ENCODE data around the gene ABHD17B. TPM values are rescaled to one million over a fixed set of nuclear protein-coding genes. Genes with fewer than 3 reads are reported as not detected.
A peak's percentile ranks its signal among the peaks of the same experiment; 100 is the strongest.

The ABHD17B gene
- total RNA-seq, 6 donors from 2014 or later, result 3.9 to 27.3 (median 12.8) TPM

DNA sequence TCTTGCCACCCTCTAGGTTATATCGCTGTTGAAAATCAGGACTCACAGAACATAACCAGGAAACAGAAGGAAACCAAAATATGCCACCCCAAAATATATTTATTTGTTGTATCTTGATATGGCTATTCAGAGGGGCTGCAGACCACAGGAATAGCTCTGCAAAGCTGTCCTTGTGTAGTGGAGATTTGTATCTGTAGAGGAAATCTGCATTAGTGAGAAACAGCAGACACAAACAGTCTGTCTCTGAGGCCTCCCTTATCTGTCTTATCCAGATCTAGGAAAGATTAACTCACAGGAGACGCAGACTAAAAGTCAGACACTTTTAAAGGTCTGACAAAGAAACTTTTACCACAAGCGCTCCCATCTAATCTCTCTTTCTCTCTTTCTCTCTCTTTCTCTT, 88.5 kb downstream of the ABHD17B start:
- H3K4me1 ChIP-seq, result peaks cover 0 to under 1% (median 0%) of the 10 kb centered on the region in 4 donors
- H3K9me3 ChIP-seq, result no peaks in the 10 kb centered on the region
- ATAC-seq (ENCODE audit: low FRiP score in 2 of 2) (no peak), DNase-seq (no peak)
- 51 to 62% methylated on average over 3 of the region's 3 CpGs for WGBS, 2 donors
- H3K27ac ChIP-seq, result no peak overlapping the region
- TF ChIP-seq, protein P1, sequence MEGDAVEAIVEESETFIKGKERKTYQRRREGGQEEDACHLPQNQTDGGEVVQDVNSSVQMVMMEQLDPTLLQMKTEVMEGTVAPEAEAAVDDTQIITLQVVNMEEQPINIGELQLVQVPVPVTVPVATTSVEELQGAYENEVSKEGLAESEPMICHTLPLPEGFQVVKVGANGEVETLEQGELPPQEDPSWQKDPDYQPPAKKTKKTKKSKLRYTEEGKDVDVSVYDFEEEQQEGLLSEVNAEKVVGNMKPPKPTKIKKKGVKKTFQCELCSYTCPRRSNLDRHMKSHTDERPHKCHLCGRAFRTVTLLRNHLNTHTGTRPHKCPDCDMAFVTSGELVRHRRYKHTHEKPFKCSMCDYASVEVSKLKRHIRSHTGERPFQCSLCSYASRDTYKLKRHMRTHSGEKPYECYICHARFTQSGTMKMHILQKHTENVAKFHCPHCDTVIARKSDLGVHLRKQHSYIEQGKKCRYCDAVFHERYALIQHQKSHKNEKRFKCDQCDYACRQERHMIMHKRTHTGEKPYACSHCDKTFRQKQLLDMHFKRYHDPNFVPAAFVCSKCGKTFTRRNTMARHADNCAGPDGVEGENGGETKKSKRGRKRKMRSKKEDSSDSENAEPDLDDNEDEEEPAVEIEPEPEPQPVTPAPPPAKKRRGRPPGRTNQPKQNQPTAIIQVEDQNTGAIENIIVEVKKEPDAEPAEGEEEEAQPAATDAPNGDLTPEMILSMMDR (IDR thresholded peaks at IDR 0.05), result no peak
- TF ChIP-seq POLR2AphosphoS5 (IDR thresholded peaks at IDR 0.05) (no peak), EP300 (IDR thresholded peaks at IDR 0.05) (no peak), POLR2A (IDR thresholded peaks at IDR 0.05) (no peak)
- no peaks in the 10 kb centered on the region for H3K36me3 ChIP-seq
- no peaks in the 10 kb centered on the region for H3K27me3 ChIP-seq
- H3K4me3 ChIP-seq, result no peak overlapping the region

- Histone ChIP-seq H3K4me1 (peaks cover 0 to 5% (median 1%) of the 10 kb centered on the region in 4 donors), H3K9me3 (no peaks in the 10 kb centered on the region), H3K27ac (no peak overlapping the region), H3K4me3 (no peak overlapping the region), H3K36me3 (no peaks in the 10 kb centered on the region), H3K27me3 (no peaks in the 10 kb centered on the region)
- 87 to 91% methylated on average over 3 of the region's 3 CpGs for WGBS, 2 donors
- ATAC-seq (ENCODE audit: low FRiP score in 2 of 2) (no peak), DNase-seq (no peak)
- no peak for TF ChIP-seq POLR2AphosphoS5 (IDR thresholded peaks at IDR 0.05)
- TF ChIP-seq, protein P1 (IDR thresholded peaks at IDR 0.05), result no peak
- TF ChIP-seq EP300 (IDR thresholded peaks at IDR 0.05), result no peak
- TF ChIP-seq POLR2A (IDR thresholded peaks at IDR 0.05), result no peak
Measured at GRCh38 chr9:71821405-71821804, 89.6 kb downstream of the ABHD17B start.

DNA sequence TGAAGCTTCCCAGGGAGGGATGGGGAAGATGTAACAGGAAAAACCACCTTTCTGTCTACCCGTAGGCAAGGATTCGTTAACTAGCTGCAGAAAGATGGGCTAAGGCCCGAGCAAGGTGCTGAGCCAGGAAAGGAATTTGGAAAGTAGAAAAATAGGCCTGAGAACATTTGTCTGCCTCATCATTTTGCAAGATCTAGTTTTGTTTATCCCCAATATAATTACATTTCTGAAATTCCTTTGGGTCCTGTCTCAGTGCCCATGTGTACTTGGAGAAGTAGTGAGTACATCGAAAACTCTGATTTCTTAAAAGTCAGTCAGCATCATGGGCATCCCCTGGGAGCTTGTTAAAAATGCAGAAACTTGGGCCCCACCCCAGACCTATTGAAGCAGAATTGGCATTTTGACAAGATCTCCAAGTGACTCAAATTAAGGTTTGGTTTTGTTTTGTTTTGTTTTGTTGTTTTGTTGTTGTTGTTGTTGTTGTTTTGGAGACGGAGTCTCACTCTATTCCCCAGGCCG, 90.5 kb downstream of the ABHD17B start:
- 85 to 86% methylated on average over 5 of the region's 6 CpGs for WGBS, 2 donors

DNA sequence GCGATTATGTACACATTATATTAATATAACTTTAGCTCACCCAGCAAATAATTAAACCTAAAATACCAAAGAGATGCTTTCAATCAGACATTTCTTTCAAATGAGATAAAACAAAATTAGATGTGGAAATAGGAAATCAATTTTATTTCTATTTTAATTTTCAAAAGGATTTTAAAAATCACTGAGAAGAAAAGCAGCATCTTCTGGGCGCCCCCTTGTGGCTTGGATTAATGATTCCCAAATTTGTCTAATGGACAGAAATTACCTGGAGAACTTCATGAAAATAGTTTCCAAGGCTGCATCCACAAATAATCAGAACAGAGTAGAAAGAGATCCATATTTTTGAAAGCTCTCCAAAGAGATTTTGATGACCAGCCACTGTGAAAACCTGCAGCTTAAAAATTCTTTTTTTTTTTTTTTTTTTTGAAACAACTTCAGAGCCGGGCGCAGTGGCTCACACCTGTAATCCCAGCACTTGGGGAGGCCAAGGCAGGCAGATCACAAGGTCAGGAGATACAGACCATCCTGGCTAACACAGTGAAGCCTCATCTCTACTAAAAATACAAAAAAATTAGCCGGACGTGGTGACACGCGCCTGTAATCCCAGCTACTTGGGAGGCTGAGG, 91.8 kb downstream of the ABHD17B start:
- DNase-seq (no peak), ATAC-seq (ENCODE audit: low FRiP score in 2 of 2) (no peak)
- no peaks in the 10 kb centered on the region for H3K36me3 ChIP-seq
- TF ChIP-seq, protein P1 (IDR thresholded peaks at IDR 0.05), result peak; percentile 30 to 77 (median 50)
- no peak for TF ChIP-seq EP300 (IDR thresholded peaks at IDR 0.05)
- 85% methylated on average over 8 of the region's 8 CpGs for WGBS, 2 donors
- no peak overlapping the region for H3K27ac ChIP-seq
- H3K4me1 ChIP-seq, result peaks cover 0 to 5% (median 1%) of the 10 kb centered on the region in 4 donors
- H3K9me3 ChIP-seq, result no peaks in the 10 kb centered on the region
- H3K4me3 ChIP-seq, result no peak overlapping the region
- no peaks in the 10 kb centered on the region for H3K27me3 ChIP-seq

More for the DNA sequence above, 90.5 kb downstream of the ABHD17B start:
- Histone ChIP-seq H3K27ac (no peak overlapping the region), H3K36me3 (no peaks in the 10 kb centered on the region), H3K4me3 (no peak overlapping the region), H3K27me3 (no peaks in the 10 kb centered on the region), H3K9me3 (no peaks in the 10 kb centered on the region), H3K4me1 (peaks cover 0 to 5% (median 1%) of the 10 kb centered on the region in 4 donors)
- no peak for ATAC-seq (ENCODE audit: low FRiP score in 2 of 2)
- DNase-seq, result no peak
- TF ChIP-seq POLR2AphosphoS5 (IDR thresholded peaks at IDR 0.05) (no peak), POLR2A (IDR thresholded peaks at IDR 0.05) (no peak)
- TF ChIP-seq, protein P1 (IDR thresholded peaks at IDR 0.05), result no peak

All from upper lobe of left lung (tissue), 6 donors.